Common myeloid progenitor, CD34-positive (primary cell): ENCODE measurements around the gene ZFP36.

Experiments used
- CTCF ChIA-PET: fragments of 350-600 bp; sonication (Branson Sonifier 250); formaldehyde crosslinking; loops from one replicate; lab custom pipeline; 2021; ENCODE audit warnings: antibody characterized with exemption; lab: Charles Lee
- POLR2A ChIA-PET: fragments of 350-600 bp; sonication (Branson Sonifier 250); formaldehyde crosslinking; loops from one replicate; lab custom pipeline; 2021; ENCODE audit warnings: antibody characterized with exemption; lab: Charles Lee
- DNase-seq, 3 donors: peaks; one replicate each; pipeline versions ENCODE4 v3.0.0 to v3.0.0-alpha.2; 2013
- H3K27ac ChIP-seq, 2 experiments: 1 replicate in 1 of 2; 2 replicates in 1 of 2; pipeline ENCODE4 v1.7.0; 2013; ENCODE audit warnings: inconsistent platforms in 2 of 2, low read length in 2 of 2, mild to moderate bottlenecking in 2 of 2, low read depth in 1 of 2, moderate library complexity in 1 of 2; ENCODE audit not compliant: severe bottlenecking in 2 of 2, insufficient read depth in 1 of 2, poor library complexity in 1 of 2
- H3K27me3 ChIP-seq, 5 experiments: replicated peaks in 2 of 5; 1 replicate in 3 of 5; 2 replicates in 2 of 5; pipeline versions ENCODE4 v1.6.1 to v1.7.0; 2013; ENCODE audit warnings: low read length in 4 of 5, mild to moderate bottlenecking in 2 of 5, moderate library complexity in 2 of 5, inconsistent platforms in 1 of 5; ENCODE audit not compliant: insufficient read depth in 5 of 5, control insufficient read depth in 4 of 5
- H3K36me3 ChIP-seq, 4 experiments: 1 replicate in 2 of 4; 2 replicates in 2 of 4; pipeline versions ENCODE4 v1.6.1 to v1.7.0; 2013; ENCODE audit warnings: low read length in 3 of 4, control low read depth in 1 of 4, mild to moderate bottlenecking in 1 of 4; ENCODE audit not compliant: control insufficient read depth in 4 of 4, insufficient read depth in 4 of 4
- H3K4me1 ChIP-seq, 4 experiments: 1 replicate in 3 of 4; 2 replicates in 1 of 4; pipeline versions ENCODE4 v1.6.1 to v1.7.1; 2013; ENCODE audit warnings: low read length in 3 of 4, mild to moderate bottlenecking in 3 of 4, control low read depth in 1 of 4, inconsistent platforms in 1 of 4, moderate library complexity in 1 of 4; ENCODE audit not compliant: control insufficient read depth in 4 of 4, insufficient read depth in 4 of 4; ENCODE audit errors: control extremely low read depth in 1 of 4
- H3K4me3 ChIP-seq, 7 experiments: 1 replicate in 4 of 7; 2 replicates in 3 of 7; pipeline versions ENCODE4 v1.5.1 to v1.7.0; 2013; ENCODE audit warnings: mild to moderate bottlenecking in 7 of 7, low read length in 6 of 7, moderate library complexity in 6 of 7, inconsistent platforms in 2 of 7, low read depth in 2 of 7, control low read depth in 1 of 7; ENCODE audit not compliant: insufficient read depth in 4 of 7, control insufficient read depth in 1 of 7; ENCODE audit errors: extremely low read depth in 1 of 7
- H3K9me3 ChIP-seq, 5 experiments: 1 replicate in 4 of 5; 2 replicates in 1 of 5; pipeline versions ENCODE4 v1.6.1 to v1.7.1; 2013; ENCODE audit warnings: low read length in 4 of 5, mild to moderate bottlenecking in 2 of 5, inconsistent platforms in 1 of 5, low read depth in 1 of 5, moderate library complexity in 1 of 5; ENCODE audit not compliant: control insufficient read depth in 4 of 5, insufficient read depth in 2 of 5; ENCODE audit errors: control extremely low read depth in 1 of 5
- WGBS: methylation state at CpG from one replicate; pipeline ENCODE4 v1.1.5; 2013; ENCODE audit not compliant: insufficient coverage; 5-methylcytosine and 5-hydroxymethylcytosine counted together

ZFP36 gene

DNA sequence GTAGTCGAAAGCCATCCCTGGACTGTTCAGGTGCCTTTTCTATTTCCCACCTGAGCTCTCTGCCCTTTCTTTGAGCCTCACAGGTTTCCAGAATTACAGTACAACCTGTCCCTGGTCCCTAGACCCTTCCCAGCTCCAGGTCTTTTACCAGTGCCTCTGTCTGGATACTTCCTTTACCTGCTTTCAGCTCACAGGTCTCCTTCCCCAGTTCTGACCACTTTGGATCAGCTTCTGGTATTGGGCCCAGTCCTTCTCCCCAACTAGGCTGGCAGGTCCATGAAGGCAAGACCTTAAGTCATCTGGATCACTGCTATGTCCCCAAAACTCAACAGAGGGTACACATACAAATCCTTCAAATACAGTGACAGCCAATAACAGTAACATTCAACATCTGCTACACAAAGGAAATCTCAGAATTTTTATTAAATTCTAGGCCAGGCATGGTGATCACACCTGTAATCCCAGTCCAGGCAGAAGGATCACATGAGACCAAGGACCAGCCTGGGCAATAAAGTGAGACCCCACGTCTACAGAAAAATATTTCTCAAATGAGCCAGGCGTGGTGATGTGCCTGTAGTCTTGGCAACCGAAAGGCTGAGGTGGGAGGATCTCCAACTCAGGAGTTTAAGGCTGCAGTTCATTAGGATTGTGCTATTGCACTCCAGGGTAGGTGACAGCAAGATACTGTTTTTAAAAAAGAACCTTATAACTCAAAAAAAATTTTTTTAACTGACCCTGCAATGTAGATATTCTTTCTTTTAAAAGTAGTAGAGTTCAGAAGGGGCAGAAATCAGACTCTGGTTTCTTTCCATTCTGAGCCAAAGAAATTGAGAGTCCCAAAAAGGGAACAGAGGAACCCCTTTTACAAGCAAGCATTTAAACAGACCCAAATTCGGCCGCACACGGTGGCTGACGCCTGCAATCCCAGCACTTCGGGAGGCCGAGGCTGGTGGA is 27.8 kb downstream of the ZFP36 start:
- Histone ChIP-seq H3K27ac (peak overlapping the region in 1 of 2 experiments; percentile 94), H3K4me3 (peak overlapping the region; percentile 90 to 99 (median 95)), H3K4me1 (peaks cover 4 to 30% (median 22%) of the 10 kb centered on the region in 4 experiments), H3K27me3 (no peaks in the 10 kb centered on the region), H3K36me3 (peaks cover 2 to 30% (median 27%) of the 10 kb centered on the region in 4 experiments), H3K9me3 (no peaks in the 10 kb centered on the region)
- CTCF ChIA-PET = interaction anchor here (0.7 to 2.4 kb wide), 8 partner anchors 8 to 42 kb away, joined by 3 to 10 read pairs (median 6); partner anchors contain the start of genes PLEKHG2 and SUPT5H
- POLR2A ChIA-PET = interaction anchor here (0.9 to 1.8 kb wide), 4 partner anchors 8 to 30 kb away, joined by 3 to 11 read pairs (median 8); partner anchors contain the start of gene SUPT5H
- no peak for DNase-seq
- 84% methylated on average over 10 of the region's 10 CpGs for WGBS

DNA sequence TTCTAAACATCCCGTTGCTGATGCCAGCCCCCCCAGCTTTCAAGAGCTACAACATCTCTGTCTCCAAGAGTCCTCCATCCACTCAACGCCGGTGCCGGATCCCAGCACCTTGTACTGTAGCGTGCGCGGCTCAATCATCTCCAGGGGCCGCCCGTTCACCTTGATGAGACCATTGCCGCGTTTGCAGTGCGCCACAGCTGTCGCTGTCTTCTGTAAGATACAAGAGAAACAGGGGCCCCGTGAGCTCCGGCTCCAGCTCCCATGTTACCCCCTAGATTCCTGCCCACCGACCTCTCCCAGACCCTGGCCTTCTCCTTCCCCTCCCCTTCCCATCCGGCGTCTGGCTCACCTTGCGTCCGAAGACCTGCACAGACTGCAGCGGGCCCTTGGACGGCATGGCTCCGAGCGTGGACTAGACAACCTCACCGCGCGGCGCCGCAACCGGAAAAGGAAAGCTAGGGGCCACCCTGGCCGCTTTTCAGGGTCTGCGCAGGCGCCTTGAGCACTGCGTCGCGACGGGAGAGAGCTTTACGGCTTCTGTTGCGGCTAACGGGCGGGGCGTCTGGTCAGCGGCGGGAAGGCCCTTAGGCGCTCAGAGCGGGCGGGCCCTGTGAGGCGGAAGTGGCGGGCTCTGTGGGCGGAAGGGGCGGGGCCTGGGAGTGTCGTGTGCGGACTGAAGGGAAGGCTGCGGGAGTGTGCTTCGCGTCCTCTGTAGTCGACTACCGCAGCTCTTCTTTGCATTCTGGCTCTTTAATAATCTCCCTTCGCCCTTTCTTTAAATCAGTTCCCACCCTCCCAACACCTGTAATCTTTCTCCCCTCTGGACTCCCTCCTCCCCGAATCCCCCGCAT is 29.1 kb downstream of the ZFP36 start, which contains the start of gene RPS16:
RPS16 (minus strand) TSS at position 451 of the 851 bp plus-strand sequence; CDS start at position 397, 54 bp downstream.
- peaks cover 4 to 33% (median 23%) of the 10 kb centered on the region in 4 experiments for H3K4me1 ChIP-seq
- peak; percentile 98 to 99 (median 98) for DNase-seq
- ChIA-PET CTCF (interaction anchor here (0.5 to 2.3 kb wide), 7 partner anchors 9 to 97 kb away, joined by 3 to 10 read pairs (median 3); partner anchors contain the start of genes EID2B and SUPT5H), POLR2A (interaction anchor here (0.6 to 1.8 kb wide), 14 partner anchors 9 to 98 kb away, joined by 3 to 16 read pairs (median 4); partner anchors contain the start of genes MED29, PAF1, PLEKHG2 and SUPT5H)
- WGBS = 0% methylated on average over 39 of the region's 61 CpGs
- H3K9me3 ChIP-seq = no peaks in the 10 kb centered on the region
- H3K4me3 ChIP-seq = peak within 1 kb of the TSS; percentile 90 to 99 (median 95)
- H3K36me3 ChIP-seq = peaks cover 2 to 30% (median 27%) of the 10 kb centered on the region in 4 experiments
- H3K27ac ChIP-seq = peak within 1 kb of the TSS; percentile 89 to 94
- H3K27me3 ChIP-seq = no peaks in the 10 kb centered on the region

DNA sequence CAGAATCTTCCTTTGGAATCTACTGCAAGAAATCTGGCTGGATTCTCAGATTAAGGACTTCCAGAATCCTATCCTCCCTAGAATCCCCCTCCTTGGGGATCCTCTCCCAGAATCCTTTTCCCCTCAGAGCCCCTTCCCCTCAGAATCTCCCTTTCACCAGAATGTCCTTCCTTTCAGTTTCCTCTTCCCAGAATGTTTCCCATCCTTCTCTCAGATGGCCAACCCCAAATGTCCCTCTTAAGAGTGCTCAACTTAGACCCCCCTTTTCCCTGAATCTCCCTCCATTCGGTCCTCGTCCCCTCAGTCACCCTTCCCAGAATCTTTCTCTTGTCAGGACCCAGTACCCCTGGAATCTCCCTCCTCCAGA is 29.7 kb downstream of the ZFP36 start:
- no peak for DNase-seq
- H3K27me3 ChIP-seq = no peaks in the 10 kb centered on the region
- WGBS = 4% methylated on average over 2 of the region's 2 CpGs
- H3K4me1 ChIP-seq = peaks cover 4 to 28% (median 22%) of the 10 kb centered on the region in 4 experiments
- peak overlapping the region in 1 of 2 experiments; percentile 79 for H3K27ac ChIP-seq
- ChIA-PET CTCF (interaction anchor here (0.9 to 2.3 kb wide), 4 partner anchors 9 to 21 kb away, joined by 3 to 10 read pairs (median 5); partner anchors contain the start of gene SUPT5H), POLR2A (interaction anchor here (0.6 to 1.8 kb wide), 13 partner anchors 9 to 97 kb away, joined by 3 to 16 read pairs (median 5); partner anchors contain the start of genes MED29, PAF1, PLEKHG2 and SUPT5H)
- peaks cover 2 to 28% (median 26%) of the 10 kb centered on the region in 4 experiments for H3K36me3 ChIP-seq
- no peaks in the 10 kb centered on the region for H3K9me3 ChIP-seq
- H3K4me3 ChIP-seq = peak overlapping the region; percentile 12 to 99 (median 90)

DNA sequence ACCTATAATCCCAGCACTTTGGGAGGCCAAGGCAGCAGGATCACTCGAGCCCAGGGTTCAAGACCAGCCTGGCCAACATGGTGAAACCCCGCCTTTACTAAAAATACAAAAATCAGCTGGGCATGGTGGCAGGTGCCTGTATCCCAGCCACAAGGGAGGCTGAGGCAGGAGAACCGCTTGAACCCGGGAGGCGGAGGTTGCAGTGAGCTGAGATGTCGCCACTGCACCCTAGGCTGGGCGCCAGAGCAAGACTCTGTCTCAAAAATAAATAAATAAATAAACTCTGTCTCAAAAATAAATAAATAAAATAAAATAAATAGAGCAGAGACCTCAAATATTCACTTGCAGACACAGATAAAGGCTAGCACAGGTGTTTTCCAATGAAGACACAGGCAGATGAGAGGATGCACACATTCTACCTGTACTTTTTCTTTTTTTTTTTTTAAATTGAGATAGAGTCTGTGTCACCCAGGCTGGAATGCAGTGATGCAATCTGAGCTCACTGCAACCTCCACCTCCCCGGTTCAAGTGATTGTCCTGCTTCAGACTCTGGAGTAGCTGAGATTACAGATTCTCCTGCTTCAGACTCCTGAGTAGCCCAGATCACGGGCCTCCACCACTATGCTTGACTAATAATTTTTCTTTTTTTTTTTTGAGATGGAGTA is 31.8 kb downstream of the ZFP36 start:
- Histone ChIP-seq H3K9me3 (no peaks in the 10 kb centered on the region), H3K4me3 (no peak overlapping the region), H3K4me1 (peaks cover 4 to 28% (median 22%) of the 10 kb centered on the region in 4 experiments), H3K27ac (no peak overlapping the region), H3K27me3 (no peaks in the 10 kb centered on the region), H3K36me3 (peaks cover 2 to 14% (median 12%) of the 10 kb centered on the region in 4 experiments)
- POLR2A ChIA-PET = no interaction called here
- 96% methylated on average over 3 of the region's 9 CpGs for WGBS
- CTCF ChIA-PET = interaction anchor here (0.6 to 1.2 kb wide), 2 partner anchors 98 to 805 kb away, joined by 3 read pairs; no protein-coding TSS in a partner anchor
- DNase-seq = no peak

DNA sequence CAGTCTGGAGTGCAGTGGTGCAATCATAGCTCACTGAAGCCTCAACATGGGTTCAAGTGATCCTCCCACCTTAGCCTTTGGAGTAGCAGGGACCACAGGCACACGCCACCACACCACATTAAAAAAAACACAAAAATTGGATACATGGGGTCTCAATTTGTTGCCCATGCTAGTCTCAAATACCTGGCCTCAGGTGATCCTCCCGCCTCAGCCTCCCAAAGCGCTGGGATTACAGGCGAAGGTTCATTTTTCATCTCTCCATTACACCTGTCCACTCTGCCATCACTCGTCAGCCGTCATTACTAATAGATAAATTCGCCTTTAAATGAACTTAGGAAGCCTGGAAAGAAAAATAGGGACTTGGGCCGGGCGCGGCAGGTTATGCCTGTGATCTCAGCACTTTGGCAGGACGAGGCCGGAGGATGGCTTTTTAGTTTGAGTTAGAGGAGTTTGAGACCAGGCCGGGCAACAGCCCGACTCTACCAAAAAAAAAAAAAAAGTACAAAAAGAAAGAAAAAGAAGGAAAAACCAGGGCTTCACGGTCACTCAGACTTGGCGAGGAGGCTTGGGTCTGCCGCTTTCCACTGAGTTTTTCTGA is 38.0 kb downstream of the ZFP36 start:
- Histone ChIP-seq H3K36me3 (peaks cover 0 to 12% (median 7%) of the 10 kb centered on the region in 4 experiments), H3K27me3 (no peaks in the 10 kb centered on the region), H3K4me1 (peaks cover 6 to 38% (median 26%) of the 10 kb centered on the region in 4 experiments), H3K4me3 (peak overlapping the region; percentile 86 to 100 (median 98)), H3K9me3 (no peaks in the 10 kb centered on the region), H3K27ac (peak overlapping the region; percentile 88 to 98)
- 8% methylated on average over 8 of the region's 17 CpGs for WGBS
- DNase-seq = no peak
- POLR2A ChIA-PET = interaction anchor here (1.9 kb wide), 1 partner anchor 9 kb away, joined by 11 read pairs; the partner anchor contains the start of gene RPS16
- CTCF ChIA-PET = interaction anchor here (1.3 to 3.1 kb wide), 2 partner anchors 10 to 24 kb away, joined by 4 to 10 read pairs; partner anchors contain the start of gene RPS16
